Limb (tissue), 2 donors: ENCODE data around the gene TRPV5.

ENCODE experiments used
- DNase-seq, 2 donors: peaks; one replicate each; pipeline ENCODE4 v3.0.0-alpha.2; 2016; ENCODE audit errors: extremely low spot score in 2 of 2

TRPV5 gene

DNA sequence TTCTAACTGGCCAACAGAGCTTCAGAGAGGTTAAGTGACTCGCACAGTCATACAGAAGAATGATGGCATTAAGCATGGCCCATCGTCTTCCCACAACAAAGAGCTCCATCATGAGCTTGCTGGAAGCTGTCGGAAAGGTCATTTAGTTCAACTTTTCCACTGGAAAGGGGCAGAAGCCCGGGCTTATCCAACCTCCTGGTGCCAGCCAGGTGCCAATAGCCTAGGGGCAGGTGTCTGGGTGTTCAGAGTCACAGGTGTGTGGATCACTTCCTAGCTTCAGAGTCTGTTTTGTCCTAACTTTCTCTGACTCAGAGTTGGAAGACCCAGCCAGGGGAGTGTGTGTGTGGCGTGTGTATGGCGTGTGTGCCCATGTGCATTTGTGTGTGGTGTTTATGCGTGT lies 46.7 kb downstream of the TRPV5 start:
- DNase-seq, result no peak

DNA sequence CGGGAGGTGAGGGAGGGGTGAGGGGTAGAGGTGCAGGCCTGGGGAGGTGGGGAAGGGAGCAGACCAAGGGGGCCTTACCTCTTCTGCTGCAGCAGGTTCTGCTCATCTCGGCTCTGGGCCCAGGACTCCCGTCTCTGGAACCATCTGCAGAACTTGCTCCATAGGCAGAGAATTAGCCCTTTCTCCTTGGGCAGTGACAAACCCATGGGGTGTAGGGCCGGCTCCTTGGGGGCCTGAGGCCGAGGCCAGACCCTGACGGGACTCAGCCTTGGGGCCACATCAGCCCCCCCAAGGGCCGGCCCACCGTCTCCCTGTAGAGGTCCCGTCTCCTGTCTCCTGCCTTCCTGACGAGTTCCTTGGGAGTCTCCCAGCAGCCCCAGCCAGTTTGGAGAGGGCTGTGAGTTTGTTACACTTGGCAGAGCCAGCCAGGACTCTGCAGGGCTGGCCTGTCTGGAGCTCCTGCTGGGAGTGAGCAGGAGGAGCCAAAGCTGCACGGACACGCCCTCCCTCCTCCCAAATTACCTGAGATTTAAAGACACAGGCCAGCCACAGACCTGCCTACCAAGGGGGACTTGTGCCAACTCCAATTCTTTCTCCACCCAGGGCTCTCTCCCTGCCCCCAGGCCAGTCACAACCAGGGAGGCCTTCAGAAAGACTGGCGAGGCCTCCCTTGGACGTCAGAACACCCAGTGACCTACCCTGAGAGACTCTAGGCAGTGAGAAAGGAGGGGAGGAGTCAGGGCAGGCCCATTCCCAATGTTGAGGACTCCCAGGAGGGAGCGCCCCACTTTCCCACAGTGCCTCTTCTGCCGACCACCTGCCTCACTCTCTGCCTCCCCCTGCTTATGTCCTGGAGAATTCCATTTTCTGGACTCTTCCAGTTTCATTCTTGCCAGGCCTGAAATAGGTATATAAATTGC lies 48.0 kb downstream of the TRPV5 start, which contains the start of gene TRPV6:
TSS of gene TRPV6 (minus strand) at position 435 of the 920 bp plus-strand sequence.
- peak in 1 of 2 donors; percentile 51 for DNase-seq

DNA sequence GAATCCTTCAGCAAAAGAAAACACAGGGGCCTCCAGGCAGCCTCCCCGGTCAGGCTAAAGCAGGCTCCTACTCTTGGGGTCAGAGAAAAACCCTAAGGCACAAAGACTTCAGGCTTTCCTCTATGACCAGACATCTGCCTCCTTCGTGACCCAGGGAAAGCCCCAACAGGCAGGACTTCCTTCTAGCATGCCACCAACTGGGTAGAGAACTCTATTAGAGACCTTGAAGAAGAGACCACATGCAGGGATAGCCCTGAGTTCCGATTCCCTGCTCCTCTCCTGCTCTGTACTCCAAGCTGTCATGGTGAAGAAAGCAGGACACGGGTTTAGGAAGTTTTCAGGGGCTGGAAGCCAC lies 49.3 kb downstream of the TRPV5 start:
- DNase-seq, result peak in 1 of 2 donors; percentile 10

DNA sequence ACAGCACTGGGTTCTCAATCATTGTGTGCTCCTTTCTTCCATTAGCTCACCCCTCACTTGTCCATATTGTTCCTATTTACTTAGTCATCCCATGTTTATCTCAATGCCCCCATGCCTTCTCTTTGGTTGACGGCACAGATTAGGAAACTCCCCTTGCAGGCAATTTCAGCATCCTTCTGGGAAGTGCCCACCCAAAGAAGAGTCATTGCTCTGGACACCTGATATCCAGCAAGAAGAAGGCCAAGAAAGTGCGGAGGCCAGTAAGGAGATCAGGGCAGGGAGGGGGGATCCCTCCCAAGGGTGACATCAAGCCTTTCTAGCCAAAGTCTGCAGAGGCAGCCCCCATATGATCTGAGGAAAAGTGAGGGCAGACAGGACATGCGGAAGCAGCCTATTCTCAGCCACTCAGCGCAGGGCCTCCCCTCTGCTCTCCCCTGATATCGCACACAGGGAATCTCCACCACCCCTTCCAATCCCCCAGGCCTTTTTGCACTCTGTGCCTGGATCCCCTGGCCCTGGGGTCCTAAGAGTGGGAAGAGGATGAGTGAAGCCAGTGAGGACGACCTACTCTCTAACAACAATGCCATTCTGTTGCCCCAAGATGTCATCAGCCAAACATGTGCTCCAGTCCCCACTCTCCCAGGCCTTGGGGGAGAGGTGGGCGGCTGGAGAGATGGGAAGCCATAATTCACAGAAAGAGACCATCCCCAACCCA lies 49.8 kb downstream of the TRPV5 start:
- DNase-seq, result peak in 1 of 2 donors; percentile 19

DNA sequence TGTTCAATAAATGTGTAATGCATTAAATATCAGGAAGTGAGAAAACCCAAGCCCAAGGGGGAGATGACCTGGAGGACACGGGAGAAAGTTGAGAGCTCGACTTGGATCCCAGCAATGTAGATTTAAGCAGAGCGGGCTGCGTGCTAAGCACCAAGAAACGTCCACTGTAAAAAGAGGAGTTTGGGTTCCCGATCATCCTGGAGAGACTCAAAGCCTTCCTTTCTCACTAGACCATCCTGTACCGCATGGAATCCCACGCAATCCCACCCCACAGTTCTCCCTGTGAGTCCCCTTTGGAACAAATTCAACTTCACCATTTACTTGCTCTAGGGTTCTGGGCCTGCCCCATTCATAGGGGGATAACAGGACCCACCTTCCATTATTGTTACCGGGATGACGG lies 50.4 kb downstream of the TRPV5 start:
- no peak for DNase-seq

DNA sequence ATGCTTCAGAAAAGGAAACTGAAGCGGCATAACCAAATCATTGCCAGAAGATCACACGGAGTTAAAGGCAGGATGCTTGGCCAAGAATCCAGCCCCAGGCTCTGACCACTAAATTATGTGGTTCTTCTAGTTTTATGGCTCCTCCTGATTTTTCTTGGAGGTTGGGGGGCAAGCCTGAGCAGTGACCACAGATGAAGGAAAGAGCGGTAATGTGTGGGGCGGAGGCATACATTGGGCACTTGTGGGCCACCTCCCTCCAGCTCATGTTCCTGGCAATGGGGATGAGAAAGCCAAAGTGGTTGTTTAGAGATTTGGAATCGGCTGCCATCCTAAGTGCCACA lies 51.2 kb downstream of the TRPV5 start:
- no peak for DNase-seq

DNA sequence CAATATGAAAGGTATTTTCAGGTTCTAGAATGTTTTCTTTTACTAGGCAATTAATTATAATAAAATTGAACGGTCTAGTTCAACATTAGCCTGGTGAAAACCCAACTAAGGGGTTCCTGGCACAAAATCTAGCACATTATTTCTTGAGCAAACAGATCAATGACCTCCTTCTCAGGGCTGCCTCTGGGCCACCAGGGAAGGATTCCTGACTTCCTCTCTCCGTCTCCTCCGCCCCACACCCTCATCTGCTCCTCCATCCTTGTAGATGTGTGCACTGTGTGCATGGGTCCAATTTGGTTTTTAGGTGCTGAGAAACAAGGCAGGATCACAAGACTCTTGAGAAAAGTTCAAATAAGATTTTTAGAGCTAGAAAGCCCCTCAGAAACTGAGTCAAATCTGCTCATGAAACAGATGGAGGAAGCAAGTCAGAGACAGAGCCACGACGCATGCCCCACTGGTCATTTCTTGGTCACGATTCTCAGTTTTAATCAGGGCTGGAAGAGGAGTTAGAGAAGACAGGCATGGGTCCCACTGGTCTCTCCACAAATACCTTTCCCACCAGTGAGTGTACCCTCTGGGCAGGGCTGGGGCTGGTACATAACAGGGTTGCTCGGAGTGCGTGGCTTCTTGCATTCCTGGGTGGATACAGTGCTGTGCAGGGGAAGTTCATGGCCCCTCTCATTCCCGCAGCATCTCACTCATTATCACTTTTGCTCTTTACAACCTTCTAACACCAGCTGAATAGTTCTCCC lies 51.8 kb downstream of the TRPV5 start:
- DNase-seq, result peak in 1 of 2 donors; percentile 17

DNA sequence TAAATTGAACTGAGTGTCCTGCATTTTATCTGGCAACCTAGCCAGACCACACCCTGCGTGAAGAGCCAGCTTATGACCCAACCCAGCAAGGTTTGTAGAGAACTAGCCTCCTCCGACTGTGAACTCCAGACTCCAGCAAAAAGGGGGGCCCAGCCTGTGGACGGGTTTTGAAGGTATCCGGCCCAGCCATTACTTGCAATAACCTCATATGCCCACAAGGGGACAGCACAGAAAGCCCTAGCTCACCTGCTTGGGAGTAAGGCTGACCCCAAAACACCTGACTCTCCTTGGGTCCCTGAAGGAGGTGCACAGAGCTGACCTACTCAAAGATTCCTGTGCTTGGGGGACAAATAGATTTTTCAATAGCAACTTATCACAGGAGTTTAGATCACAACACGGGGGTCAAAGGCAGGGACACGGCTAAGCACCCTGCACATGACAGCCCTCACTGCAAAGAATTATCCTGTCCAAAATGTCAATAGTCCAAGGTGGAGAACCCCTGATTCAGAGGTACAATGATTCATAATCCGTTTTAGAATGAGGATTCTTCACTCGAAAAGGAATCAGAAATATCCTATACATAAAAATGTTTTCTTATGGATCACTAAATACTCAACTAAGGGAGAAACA lies 52.6 kb downstream of the TRPV5 start:
- peak in 1 of 2 donors; percentile 32 for DNase-seq

DNA sequence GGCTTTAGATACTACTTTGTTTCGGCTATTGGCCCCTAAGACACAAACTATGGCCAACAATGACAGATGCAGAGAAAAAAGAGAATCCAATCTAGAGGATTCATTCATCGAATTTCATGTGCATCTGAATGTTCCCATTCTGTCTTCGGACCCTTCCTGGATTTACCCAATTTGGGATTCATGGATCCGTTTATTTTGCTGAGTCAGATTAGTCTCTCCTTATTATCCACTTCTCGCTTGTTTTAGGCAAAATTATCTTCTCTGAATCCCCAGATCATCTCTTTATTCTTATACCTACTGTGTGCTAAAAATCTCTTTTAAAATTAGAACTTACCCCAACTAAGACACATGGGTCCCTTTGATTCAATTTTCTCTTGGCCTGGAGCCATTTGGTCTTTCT lies 54.5 kb downstream of the TRPV5 start:
- no peak for DNase-seq

DNA sequence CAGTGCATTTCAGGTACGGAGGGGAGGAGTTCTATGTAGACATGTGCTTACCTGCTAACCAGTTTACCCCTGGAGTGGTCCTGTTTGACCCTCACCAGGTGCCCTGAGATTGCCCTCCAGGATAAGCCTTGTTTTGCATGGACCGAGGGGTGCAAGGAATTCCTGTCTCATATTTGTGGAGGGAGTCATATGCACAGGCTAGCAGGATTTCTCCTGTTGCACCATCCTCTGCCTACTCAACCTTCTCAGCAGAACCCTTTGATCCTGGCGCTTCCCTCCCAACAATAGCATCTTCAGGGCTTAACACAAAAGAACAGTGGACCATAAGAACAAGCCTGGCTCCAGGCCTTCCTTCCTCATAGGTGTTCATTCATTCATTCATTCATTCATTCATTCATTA lies 55.2 kb downstream of the TRPV5 start:
- DNase-seq, result no peak

DNA sequence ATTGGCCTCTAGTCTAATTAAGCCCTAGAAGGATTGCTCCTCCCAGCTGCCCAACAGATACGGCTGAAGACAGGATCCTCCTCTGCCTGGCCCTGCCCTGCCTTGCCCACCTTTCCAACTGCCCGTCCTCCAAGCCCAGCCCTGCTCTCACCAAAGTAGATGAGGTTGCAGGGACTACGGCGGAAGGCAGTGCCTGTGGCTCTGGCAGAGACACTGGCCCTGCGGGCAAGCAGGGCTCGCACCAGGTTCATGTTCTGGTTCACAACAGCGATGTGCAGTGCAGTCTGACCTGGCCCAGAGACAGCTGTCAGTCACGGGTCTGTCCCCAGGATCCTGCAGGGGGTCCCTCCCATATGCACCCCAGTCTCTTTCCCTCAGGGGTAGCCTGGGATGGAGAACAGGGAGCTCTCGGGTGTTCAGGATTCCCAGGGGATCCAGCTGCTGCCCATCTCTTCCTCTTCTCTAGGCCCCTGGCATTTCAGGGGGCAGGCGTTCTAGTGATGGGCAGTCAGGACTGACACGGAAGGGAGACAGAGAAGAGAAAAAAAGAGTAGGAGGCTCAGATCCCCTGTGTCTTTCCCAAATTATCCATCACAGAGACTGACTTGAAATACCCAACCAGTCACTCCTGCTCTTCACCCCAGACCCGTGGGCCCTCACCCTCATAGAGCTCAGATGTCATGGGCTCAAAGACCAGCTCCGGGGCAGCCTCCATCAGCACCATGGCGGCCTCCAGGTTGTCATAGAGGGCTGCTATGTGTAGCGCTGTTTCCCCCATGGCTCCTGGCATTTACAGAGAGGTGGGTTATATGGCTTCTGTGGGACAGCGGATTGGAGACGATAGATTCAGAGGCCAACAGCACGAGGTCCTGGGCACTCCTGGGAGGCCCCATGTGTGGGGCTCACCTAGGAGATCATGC lies 56.3 kb downstream of the TRPV5 start:
- DNase-seq, result no peak

DNA sequence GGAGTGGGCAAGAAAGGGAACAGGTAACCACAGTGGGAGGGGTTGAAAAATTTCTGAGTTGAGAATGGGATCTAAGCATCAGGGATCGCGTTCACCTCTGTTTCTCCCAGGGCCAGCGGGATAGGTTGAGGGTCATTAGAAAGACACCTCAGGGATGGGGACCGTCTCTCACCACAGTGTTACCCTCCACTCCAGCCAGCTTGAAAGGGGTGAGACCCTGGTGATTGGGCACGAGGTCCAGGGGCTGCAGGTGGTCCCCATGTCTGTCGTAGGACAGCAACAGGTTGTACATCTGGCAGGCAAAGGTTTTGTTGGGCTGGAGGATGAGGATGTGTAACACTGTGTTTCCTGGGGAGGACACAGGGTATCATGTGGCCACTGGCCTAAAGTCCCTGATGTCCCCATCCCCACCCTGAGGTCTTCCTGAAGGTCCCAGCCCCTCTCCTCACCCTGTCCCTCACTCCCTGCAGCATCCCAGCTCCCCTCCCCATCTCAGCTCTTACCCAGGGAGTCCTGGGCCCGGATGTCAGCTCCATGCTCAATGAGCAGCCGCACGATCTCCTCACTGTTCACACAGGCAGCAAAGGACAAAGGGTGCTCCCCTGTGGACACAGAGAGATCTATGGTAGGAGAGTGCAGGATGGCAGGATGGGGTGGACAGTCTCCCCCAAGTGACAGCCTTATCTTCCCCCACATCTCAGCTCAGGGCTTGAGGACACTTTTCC lies 57.1 kb downstream of the TRPV5 start:
- no peak for DNase-seq

DNA sequence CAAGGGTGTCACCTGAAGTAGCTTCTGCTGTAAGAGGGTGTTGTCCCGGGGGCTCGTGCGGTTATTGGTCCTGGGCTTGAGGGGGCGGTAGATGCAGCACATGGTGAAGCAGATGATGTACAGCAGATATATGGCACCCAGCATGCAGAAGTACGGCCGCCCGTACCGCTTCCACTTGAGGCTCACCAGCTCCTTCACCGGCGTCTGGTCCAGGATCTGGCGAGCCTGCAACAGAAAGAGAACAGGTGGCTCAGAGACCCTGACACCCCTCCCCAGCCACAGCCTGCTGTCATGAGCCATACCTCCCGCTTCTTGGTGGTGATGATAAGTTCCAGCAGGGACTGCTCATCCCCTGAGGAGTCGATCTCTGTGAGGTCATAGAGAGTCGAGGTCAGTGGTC lies 58.1 kb downstream of the TRPV5 start:
- DNase-seq, result no peak

DNA sequence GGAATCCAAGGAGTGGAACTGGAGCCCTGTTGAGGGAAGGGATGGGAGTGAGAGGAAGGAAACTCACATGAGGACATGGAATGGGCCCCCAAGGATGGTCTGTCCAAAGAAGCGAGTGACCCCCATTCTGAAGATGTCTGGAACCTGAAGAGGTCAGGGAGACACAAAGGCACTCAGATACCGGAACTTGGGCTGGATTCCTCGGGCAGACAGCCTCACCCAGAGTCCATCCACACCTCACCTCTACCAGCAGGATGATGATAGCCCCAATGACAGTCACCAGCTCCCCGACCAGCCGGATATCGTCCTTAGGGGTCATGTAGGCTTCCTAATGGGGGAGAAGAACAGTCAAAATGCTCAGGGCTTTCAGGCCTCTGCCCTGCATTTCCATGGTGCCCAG lies 58.7 kb downstream of the TRPV5 start:
- no peak for DNase-seq

DNA sequence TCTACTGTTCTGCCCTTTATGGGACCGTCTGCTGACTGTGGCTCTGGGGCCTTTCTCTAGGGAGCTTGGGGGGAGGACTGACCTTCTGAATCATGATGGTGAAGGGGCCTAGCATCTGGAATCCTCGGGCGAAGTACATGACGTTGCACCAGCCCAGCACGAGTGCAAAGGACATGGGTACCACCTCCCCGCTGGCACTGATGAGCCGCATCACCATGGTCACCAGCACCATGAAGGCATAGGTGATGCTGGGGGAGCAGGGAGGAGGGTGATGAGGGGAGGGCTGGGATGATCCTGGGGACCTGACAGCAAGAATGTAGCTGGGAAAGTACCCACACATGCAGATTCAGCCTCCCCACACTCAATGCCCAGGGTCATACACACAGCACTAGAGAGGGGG lies 59.1 kb downstream of the TRPV5 start:
- no peak for DNase-seq

DNA sequence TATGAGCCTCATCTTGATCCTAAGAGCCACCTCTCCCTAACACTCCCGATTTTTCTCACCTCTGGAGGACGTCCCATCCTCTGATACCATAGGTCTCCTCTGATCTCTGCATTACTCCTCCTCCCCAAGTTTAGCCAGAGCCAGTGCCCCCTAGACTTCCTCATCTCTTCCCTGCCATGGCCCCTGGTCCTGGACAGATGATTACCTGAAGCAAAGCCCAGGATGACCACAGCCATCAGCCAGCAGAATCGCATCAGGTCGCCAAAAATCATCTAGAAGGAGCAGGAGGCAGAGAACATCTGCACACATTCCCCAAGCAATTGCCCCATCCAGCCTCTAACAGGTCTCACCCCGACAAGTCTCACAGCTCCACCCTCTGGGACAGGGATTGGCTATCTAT lies 59.7 kb downstream of the TRPV5 start:
- DNase-seq, result no peak

DNA sequence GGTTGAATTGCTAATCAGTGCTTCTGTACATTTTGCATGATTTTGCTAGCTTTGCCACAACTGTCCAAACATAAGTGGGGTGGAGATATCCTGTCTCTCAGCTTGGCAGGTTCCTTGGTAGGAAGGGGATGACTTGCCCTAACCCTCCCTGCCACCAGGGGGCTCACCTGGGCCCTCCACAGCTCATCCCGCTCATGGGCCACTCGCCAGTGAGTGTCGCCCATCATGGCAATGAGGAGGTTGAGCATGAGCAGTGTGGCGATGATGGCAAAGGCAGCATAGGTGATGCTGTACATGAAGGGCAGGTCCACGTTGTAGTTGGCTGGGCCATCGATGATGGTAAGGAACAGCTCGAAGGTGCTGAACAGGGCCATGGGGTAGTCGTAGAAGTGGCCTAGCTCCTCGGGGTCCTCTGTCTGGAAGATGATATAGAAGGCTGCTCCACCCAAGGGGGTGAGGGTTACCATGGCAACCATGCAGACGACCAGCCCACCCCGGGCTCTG lies 60.2 kb downstream of the TRPV5 start:
- no peak for DNase-seq

DNA sequence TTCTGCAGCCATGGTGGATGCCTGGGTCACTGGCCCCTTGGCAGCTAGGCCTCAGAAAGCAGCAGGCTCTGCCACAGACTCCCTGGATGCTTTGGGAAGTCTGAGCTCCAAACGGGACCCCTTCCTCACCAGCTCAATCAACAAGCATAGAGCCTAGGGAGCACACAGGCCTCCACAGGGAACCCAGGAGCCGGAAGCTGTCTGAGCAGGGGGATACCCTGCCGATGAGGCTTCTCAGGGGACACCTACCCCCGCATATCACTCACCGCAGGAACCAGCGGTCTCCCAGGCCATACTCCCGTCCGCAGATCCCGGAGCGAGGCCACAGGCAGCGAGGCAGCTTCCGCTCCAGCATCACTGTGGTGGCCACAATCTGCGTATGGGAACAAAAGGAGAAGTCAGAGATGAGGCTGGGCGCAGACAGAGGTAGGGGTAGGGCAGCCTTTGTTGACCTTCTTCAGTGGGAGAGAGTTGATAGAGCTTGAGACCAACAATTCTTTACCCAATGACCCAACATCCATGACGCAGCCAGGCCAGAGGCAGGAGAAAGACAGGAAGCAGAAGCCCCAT lies 61.4 kb downstream of the TRPV5 start:
- peak in 1 of 2 donors; percentile 19 for DNase-seq
